Activated CD4-positive, alpha-beta T cell treated with anti-CD3 and anti-CD28 coated beads, Interleukin-2, amount 10 ng/mL, durations not matched to agents 24 days and 14 days (primary cell): ENCODE measurements around the gene CLCC1. TPM values are rescaled to one million over a fixed set of nuclear protein-coding genes. Genes with fewer than 3 reads are reported as not detected.
"Not testable (repeated sequence)": the region's sequence is repeated elsewhere in the genome, so short reads cannot be mapped to it uniquely, and the experiment has no call there.

Experiments
- DNase-seq: peaks from one replicate; pipeline ENCODE4 v3.0.0; 2022
- H3K27ac Mint-ChIP-seq: one replicate; pipeline ENCODE4 v1.8.0; 2022; ENCODE audit warnings: mild to moderate bottlenecking, mixed read lengths
- H3K27me3 Mint-ChIP-seq: one replicate; pipeline ENCODE4 v1.8.0; 2022; ENCODE audit warnings: mixed read lengths
- H3K36me3 Mint-ChIP-seq: one replicate; pipeline ENCODE4 v1.8.0; 2022; ENCODE audit warnings: low read depth, mild to moderate bottlenecking, mixed read lengths
- H3K4me1 Mint-ChIP-seq: one replicate; pipeline ENCODE4 v1.8.0; 2021; ENCODE audit warnings: mixed read lengths
- H3K4me3 Mint-ChIP-seq: one replicate; pipeline ENCODE4 v1.8.0; 2022; ENCODE audit warnings: mild to moderate bottlenecking, moderate library complexity, mixed read lengths
- H3K9me3 Mint-ChIP-seq: one replicate; pipeline ENCODE4 v1.8.0; 2021; ENCODE audit warnings: mixed read lengths
- intact Hi-C: fragments of 100-400 bp; cut with micrococcal nuclease; formaldehyde crosslinking; loops from one replicate; pipeline ENCODE4 v1.15.1; 2023
- total RNA-seq: library from RNA; stranded (reverse); gene quantifications from 2 replicates; pipeline ENCODE4 v1.2.3, GENCODE V29; 2022

Gene CLCC1
- total RNA-seq, 1 donor from 2014 or later: 21.5 TPM

DNA sequence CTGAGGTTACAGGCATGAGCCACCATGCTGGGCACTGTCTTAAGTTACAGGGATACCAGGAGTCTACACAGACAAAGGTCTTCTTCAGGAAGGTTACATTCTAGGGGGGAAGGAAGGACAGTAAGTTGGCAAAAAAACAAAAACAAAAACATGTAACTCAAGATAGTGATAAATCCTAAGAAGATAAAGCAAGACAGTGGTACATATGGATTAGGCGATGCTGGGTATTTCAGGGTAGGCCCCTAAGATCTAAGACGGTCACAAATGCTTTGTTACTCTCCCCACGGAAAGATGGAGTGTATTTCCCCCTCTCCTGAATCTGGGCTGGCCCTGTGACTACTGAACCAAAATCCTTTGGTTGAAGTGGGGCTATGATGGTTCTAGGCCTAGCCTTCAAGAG lies 8.2 kb downstream of the CLCC1 start:
- intact Hi-C loops: no loop called here
- peaks cover 54% of the 10 kb centered on the region for H3K36me3 Mint-ChIP-seq
- no peak for DNase-seq
- H3K4me3 Mint-ChIP-seq: no peak overlapping the region
- peaks cover 7% of the 10 kb centered on the region for H3K27me3 Mint-ChIP-seq
- peaks cover 29% of the 10 kb centered on the region for H3K4me1 Mint-ChIP-seq
- no peaks in the 10 kb centered on the region for H3K9me3 Mint-ChIP-seq
- H3K27ac Mint-ChIP-seq: no peak overlapping the region

DNA sequence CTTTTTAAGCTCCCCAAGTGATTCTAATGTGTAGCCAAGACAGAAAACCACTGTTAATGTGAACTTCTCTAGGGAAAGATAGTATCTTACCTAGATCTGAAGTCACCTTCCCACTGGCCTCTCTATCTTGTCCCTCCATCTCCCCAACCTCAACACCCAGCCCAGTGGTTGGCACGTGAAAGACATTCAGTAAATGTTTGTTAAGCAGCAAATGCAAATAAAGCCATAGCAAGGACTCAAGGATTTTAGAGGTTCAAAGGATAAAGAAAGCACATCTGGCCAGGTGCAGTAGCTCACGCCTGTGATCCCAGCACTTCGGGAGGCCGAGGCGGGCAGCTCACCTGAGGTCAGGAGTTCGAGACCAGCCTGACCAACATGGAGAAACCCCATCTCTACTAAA lies 9.8 kb downstream of the CLCC1 start:
- DNase-seq: no peak
- intact Hi-C loops: no loop called here
- no peaks in the 10 kb centered on the region for H3K9me3 Mint-ChIP-seq
- H3K27ac Mint-ChIP-seq: no peak overlapping the region
- H3K4me1 Mint-ChIP-seq: peaks cover 33% of the 10 kb centered on the region
- peaks cover 5% of the 10 kb centered on the region for H3K27me3 Mint-ChIP-seq
- peaks cover 45% of the 10 kb centered on the region for H3K36me3 Mint-ChIP-seq
- no peak overlapping the region for H3K4me3 Mint-ChIP-seq

DNA sequence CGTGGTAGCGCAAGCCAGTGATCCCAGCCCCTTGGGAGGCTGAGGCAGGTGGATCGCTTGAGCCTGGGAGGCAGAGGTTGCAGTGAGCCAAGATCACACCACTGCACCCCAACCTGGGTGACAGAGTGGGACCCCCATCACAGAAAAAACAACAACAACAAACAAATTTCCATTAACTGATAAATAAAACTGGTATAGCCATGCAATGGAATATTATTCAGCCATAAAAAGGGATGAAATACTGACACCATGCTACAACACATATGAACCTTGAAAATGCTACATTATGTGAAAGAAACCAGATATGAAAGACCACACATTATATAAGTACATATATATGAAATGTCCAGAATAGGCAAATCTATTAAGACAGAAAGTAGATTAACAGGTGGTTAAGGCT lies 12.0 kb downstream of the CLCC1 start:
- H3K4me3 Mint-ChIP-seq: no peak overlapping the region
- H3K27ac Mint-ChIP-seq: no peak overlapping the region
- DNase-seq: no peak
- no peaks in the 10 kb centered on the region for H3K9me3 Mint-ChIP-seq
- peaks cover 20% of the 10 kb centered on the region for H3K4me1 Mint-ChIP-seq
- peaks cover 44% of the 10 kb centered on the region for H3K36me3 Mint-ChIP-seq
- H3K27me3 Mint-ChIP-seq: no peaks in the 10 kb centered on the region
- intact Hi-C loops: loop anchor here (1.0 kb wide), 1 partner anchor 24 kb away; no protein-coding TSS in a partner anchor

DNA sequence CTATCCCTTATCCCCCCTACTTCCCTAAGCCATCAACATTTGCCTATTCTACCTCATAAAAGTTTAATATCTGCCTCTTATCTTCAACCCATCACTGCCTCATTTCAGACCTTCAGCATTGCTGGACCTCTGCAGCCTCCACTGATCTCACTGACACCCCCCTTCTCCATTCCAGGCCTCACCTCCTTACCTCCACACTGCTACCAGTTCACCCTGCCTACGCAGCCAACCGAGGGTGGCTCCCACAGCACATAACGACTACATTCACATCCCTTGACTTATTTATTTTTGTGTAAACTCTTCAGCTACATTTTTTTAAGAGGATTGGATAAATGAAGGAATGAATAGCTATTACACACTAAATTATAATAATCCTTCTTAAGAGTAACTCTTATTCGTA lies 14.2 kb downstream of the CLCC1 start:
- no peaks in the 10 kb centered on the region for H3K27me3 Mint-ChIP-seq
- peaks cover 11% of the 10 kb centered on the region for H3K4me1 Mint-ChIP-seq
- intact Hi-C loops: no loop called here
- H3K27ac Mint-ChIP-seq: no peak overlapping the region
- no peak overlapping the region for H3K4me3 Mint-ChIP-seq
- no peaks in the 10 kb centered on the region for H3K9me3 Mint-ChIP-seq
- H3K36me3 Mint-ChIP-seq: peaks cover 31% of the 10 kb centered on the region
- DNase-seq: no peak

DNA sequence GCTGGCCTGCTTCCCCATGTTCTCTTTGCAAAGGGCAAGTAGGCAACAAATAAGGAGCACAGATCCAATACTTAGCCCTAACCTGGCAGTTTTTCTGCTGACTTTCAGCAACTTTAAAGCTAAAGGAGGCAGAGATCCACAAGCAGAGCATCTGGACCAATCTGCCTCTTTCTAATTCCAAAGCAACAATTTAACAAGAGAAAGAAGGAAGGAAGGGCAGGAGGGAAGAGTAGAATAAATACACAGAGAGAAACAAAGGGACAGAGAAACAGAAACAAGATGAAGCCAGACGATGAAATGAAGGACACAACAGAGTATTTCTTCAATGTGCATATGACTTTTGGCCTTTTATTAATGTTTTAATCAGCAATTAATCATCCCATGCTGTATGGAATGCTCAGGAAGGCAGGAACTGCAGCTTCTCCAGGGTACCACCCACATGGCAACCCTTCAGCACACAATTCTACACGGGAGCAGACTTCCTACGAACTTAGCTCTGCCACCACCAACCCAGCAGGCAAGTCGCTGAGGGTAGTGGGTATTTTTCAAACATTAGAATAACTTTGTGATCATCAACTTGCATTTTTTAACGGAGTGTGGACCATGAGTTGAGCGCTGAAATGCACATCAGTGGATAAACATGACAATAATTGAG lies 15.3 kb downstream of the CLCC1 start:
- H3K36me3 Mint-ChIP-seq: peaks cover 28% of the 10 kb centered on the region
- no peak for DNase-seq
- H3K9me3 Mint-ChIP-seq: no peaks in the 10 kb centered on the region
- H3K27me3 Mint-ChIP-seq: no peaks in the 10 kb centered on the region
- intact Hi-C loops: no loop called here
- H3K4me3 Mint-ChIP-seq: no peak overlapping the region
- no peak overlapping the region for H3K27ac Mint-ChIP-seq
- H3K4me1 Mint-ChIP-seq: peaks cover 11% of the 10 kb centered on the region

DNA sequence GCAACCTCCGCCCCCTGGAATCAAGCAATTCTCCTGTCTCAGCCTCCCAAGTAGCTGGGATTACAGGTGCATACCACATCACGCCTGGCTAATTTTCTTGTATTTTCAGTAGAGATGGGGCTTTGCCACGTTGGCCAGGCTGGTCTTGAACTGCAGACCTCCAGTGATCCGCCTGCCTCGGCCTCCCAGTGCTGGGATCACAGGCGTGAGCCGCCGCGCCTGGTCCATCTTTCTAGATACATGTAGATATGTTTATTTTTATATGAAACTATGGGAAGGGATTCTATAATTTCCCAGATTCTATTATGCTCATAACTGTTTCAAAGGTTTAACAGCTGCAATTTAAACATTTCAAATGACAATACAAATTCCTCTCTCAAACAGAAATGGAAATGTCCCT lies 27.1 kb downstream of the CLCC1 start:
- no peaks in the 10 kb centered on the region for H3K27me3 Mint-ChIP-seq
- intact Hi-C loops: no loop called here
- H3K27ac Mint-ChIP-seq: no peak overlapping the region
- no peaks in the 10 kb centered on the region for H3K9me3 Mint-ChIP-seq
- H3K4me1 Mint-ChIP-seq: no peaks in the 10 kb centered on the region
- H3K4me3 Mint-ChIP-seq: no peak overlapping the region
- peaks cover 45% of the 10 kb centered on the region for H3K36me3 Mint-ChIP-seq
- DNase-seq: no peak

DNA sequence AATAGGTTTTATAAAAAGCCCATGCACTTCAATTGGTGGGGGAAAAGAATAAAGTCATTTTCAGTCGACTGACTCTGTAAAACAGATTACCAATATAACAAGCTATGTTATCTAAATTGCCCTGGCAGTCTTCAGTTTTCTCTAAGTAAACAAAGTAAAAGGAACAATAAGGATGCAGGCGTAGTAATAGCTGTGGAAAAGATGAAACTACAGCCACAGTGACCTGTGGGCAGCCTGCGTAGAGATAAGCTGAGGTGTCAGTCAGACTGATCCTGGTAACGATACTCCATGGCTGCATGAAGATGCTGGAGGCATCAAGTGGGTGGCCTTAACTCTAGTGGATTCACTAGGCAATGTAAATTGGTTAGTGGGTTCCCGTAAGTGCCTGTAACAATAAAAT lies 29.3 kb downstream of the CLCC1 start:
- H3K36me3 Mint-ChIP-seq: peaks cover 48% of the 10 kb centered on the region
- intact Hi-C loops: no loop called here
- H3K4me1 Mint-ChIP-seq: no peaks in the 10 kb centered on the region
- H3K4me3 Mint-ChIP-seq: no peak overlapping the region
- no peaks in the 10 kb centered on the region for H3K9me3 Mint-ChIP-seq
- H3K27me3 Mint-ChIP-seq: no peaks in the 10 kb centered on the region
- no peak overlapping the region for H3K27ac Mint-ChIP-seq
- no peak for DNase-seq

DNA sequence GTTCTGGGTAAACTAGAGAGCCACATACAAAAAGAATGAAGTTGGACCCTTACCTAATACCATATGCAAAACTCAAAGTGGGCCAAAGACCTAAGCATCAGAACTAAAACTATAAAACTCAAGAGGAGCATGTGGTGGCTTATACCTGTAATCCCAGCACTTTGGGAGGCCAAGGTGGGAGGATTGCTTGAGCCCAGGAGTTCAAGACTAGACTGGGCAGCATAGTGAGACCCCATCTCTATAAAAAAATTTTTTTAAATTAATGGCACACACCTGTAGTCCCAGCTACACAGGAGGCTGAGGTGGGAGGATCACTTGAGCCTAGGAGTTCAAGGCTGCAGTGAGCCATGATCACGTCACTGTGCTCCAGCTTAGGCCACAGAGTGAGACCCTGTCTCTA lies 35.7 kb downstream of the CLCC1 start:
- intact Hi-C loops, H3K27ac Mint-ChIP-seq, H3K27me3 Mint-ChIP-seq, H3K4me3 Mint-ChIP-seq, DNase-seq, H3K9me3 Mint-ChIP-seq, H3K4me1 Mint-ChIP-seq: not testable (repeated sequence)
- H3K36me3 Mint-ChIP-seq: peaks cover 31% of the 10 kb centered on the region

DNA sequence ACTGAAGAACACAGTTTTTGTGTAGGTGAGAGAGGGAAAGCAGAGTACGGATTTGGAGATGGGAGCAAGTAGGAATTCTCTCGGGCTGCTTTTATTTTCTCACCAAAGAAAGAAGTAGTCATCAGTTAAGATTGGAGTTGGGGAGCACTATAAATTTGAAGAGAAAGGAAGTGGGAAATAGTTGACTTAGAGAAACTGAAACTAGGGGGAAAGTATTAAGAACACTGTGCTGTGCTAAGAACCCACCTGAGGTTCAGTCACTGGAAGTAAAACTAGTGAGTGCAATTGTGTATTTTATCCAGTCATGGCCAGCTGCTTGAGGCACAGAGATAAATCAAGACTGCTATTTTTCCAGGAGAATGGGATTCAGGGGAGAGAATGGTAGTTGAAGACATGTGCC lies 37.4 kb downstream of the CLCC1 start:
- no peaks in the 10 kb centered on the region for H3K4me1 Mint-ChIP-seq
- no peaks in the 10 kb centered on the region for H3K27me3 Mint-ChIP-seq
- no peak overlapping the region for H3K4me3 Mint-ChIP-seq
- no peak overlapping the region for H3K27ac Mint-ChIP-seq
- no peak for DNase-seq
- H3K9me3 Mint-ChIP-seq: no peaks in the 10 kb centered on the region
- intact Hi-C loops: no loop called here
- H3K36me3 Mint-ChIP-seq: peaks cover 32% of the 10 kb centered on the region

DNA sequence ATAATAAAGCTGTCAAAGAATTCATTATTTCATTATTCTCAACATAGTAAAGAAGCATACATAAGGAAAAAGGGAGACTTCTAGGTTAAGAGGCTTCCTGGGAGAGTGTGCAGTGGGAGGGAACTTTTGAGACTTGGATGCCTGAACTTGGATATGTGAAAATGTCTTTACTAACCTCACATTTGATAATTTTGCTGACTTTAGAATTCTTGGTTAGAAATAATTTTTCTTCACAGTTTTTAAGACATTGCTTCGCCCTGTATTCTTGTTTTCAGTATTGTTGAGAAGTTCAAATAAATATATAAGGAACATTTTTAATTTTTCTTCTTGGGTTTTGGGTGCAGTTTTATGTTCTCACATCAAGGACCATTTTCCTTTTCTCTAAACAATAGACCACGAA lies 46.5 kb downstream of the CLCC1 start:
- H3K4me3 Mint-ChIP-seq: no peak overlapping the region
- no peaks in the 10 kb centered on the region for H3K27me3 Mint-ChIP-seq
- no peak for DNase-seq
- peaks cover 11% of the 10 kb centered on the region for H3K36me3 Mint-ChIP-seq
- no peaks in the 10 kb centered on the region for H3K9me3 Mint-ChIP-seq
- intact Hi-C loops: no loop called here
- no peaks in the 10 kb centered on the region for H3K4me1 Mint-ChIP-seq
- no peak overlapping the region for H3K27ac Mint-ChIP-seq

Other genes with a start within 250 kb of the CLCC1 start
- 41.1 and 48.9 TPM in 2 replicates for gene STXBP3, start 216.8 kb downstream of the CLCC1 start, total RNA-seq
- gene AKNAD1, start 106.4 kb downstream of the CLCC1 start, total RNA-seq: not detected in 2 replicates
- 9.7 TPM in 2 replicates for gene GPSM2, start 86.5 kb downstream of the CLCC1 start, total RNA-seq
- gene WDR47, start 78.6 kb upstream of the CLCC1 start, total RNA-seq: 11.8 and 14.0 TPM in 2 replicates
- 24.9 and 31.7 TPM in 2 replicates for gene TAF13, start 112.5 kb upstream of the CLCC1 start, total RNA-seq
- gene TMEM167B, start 127.3 kb upstream of the CLCC1 start, total RNA-seq: 26.7 and 29.2 TPM in 2 replicates
- 30.3 and 32.0 TPM in 2 replicates for gene ELAPOR1, start 150.6 kb upstream of the CLCC1 start, total RNA-seq